Anterior cingulate cortex (tissue), 58 donors: ENCODE results near the gene COX6B2.

Experiments
- DNase-seq, 58 donors: peaks; one replicate each; lab custom pipeline; 2025; lab: John Stamatoyannopoulos, UW

COX6B2 gene

DNA sequence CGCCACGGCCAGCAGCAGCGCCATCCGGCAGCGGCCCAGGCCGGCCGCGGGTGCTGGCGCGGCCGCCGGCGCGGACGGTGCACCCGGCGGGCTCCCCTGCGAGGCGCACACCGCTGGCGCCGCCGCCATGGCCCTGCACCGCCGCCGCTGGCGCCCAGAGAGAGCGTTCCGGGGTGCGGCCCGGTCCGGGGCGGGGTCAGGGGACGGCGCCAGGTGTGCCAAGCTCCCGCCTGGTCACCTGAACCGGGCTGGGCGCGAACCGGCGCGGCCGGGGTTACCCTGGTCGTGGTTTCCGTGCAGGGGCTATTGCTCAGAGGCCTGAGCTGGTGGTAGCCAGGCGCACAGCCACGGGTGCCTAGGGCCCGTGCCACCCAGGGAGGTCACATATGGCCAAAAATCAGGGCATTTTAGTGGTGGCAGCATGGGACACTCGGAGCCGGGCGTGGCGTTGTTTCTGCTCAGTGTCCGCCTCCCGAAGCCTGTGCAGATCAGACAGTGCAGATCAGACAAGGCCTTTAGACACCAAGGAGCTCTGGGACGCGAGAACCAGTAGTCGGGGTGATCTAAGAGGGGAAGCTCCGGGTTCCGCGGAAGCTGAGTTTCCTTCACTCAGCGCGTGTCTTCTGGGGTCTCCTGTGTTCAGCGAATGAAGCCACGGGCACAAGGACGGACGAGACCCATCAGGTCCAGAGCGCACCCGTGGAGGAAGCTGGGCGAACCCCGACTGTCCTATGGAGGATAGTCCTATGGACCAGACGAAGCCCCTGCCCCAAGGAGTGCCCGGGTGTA, 29.8 kb upstream of the COX6B2 start, which contains the start of gene TMEM238:
TSS of gene TMEM238 (minus strand) at position 162 of the 789 bp plus-strand sequence. CDS start at position 129, 33 bp downstream.
- DNase-seq, result peak in 18 of 58 donors; percentile 27 to 58 (median 41)

DNA sequence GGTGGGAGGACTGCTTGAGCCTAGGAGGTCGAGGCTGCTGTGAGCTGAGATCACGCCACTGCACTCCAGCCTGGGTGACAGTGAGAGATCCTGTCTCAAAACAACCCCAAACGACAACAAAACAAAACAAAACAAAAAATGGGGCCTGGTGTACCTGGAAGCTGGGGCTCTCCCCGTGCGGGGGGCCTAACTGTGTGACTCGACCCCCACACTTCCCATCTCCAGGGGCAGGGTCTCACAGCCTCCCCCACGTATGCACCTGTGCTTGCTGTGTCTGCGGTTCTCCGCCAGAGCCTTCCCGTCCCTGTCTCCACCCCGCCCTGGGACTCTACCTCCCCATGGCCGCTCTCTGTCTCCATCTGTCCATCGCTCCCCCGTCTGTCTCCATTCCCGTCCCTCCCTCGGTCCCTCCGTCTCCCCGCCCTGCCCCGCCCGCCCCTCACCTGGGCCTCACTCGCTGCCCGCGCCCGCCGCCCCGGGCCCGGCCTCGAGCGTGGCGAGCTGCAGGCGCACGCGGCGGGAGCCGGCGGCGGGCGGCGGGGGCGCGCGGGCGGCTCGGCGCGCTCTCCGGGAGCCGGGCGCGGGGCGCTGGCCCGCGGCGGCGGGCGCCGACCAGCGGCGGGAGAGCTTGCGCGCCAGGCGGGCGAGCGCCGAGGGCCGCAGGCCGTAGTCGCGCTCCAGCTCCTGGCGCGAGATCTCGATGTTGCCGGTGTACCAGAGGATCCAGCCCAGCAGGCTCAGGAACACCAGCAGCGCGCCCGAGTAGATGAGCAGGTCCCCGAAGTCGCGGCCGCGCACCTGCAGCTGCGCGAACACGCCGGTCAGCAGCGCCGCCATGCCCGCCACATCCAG, 29.0 kb upstream of the COX6B2 start:
- peak in 38 of 58 donors; percentile 6 to 58 (median 34) for DNase-seq

- DNase-seq, result no peak
These were observed 28.1 kb upstream of the COX6B2 start for GRCh38 chr19:55382522-55383054.

GRCh38 chr19:55382013-55382412, 27.5 kb upstream of the COX6B2 start:
- DNase-seq, result no peak

DNA sequence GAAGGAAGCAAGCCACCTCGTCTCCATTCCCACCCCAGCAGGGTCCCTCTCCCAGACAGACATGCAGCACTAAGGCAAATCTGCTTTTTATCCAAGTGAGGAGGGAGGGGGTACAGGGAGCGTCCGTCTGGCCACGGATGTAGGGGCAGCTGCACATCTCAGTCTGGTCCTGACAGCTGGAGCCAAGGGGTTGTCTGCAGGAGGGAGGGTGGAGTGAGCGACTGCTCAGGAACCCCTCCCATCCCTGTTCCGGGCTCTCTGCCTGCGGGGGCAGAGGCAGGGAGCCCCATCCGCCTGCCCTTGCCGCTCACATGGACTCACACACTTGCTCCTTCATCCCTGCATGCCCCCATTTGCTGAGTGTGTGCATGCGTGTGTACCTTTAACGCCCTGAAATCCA, 24.7 kb upstream of the COX6B2 start:
- no peak for DNase-seq

DNA sequence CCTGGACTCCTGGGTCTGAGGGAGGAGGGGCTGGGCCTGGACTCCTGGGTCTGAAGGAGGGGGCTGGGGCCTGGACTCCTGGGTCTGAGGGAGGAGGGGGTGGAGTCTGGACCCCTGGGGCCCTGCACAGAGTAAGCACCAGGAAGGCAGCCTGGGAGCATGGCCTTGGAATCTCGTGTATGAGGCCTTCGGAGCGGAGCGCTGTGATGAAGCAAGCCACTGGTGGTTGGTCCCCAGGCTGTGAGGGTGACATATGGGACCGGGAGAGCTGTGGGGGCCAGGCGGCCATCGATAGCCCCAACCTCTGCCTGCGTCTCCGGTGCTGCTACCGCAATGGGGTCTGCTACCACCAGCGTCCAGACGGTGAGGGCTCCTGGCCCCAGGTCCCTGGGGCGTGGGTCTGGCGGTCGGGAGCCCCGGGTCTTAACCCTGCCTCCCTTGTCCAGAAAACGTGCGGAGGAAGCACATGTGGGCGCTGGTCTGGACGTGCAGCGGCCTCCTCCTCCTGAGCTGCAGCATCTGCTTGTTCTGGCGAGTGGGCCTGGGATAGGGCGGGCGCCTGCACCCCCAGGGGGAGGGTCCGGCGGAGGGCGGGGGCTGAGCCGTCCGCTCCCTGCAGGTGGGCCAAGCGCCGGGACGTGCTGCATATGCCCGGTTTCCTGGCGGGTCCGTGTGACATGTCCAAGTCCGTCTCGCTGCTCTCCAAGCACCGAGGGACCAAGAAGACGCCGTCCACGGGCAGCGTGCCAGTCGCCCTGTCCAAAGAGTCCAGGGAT, 23.0 kb upstream of the COX6B2 start:
- no peak for DNase-seq

- no peak for DNase-seq
These were observed 21.9 kb upstream of the COX6B2 start, which contains the start of gene TMEM190 for GRCh38 chr19:55376241-55376933. TSS of gene TMEM190 (plus strand) at chr19:55376826. CDS start at chr19:55376854, 28 bp downstream.

- no peak for DNase-seq
These were observed 19.7 kb upstream of the COX6B2 start for GRCh38 chr19:55373993-55374757.

- no peak for DNase-seq
These were observed 18.9 kb upstream of the COX6B2 start for GRCh38 chr19:55373306-55373992.

GRCh38 chr19:55372316-55373081, 18.0 kb upstream of the COX6B2 start:
- DNase-seq, result no peak

DNA sequence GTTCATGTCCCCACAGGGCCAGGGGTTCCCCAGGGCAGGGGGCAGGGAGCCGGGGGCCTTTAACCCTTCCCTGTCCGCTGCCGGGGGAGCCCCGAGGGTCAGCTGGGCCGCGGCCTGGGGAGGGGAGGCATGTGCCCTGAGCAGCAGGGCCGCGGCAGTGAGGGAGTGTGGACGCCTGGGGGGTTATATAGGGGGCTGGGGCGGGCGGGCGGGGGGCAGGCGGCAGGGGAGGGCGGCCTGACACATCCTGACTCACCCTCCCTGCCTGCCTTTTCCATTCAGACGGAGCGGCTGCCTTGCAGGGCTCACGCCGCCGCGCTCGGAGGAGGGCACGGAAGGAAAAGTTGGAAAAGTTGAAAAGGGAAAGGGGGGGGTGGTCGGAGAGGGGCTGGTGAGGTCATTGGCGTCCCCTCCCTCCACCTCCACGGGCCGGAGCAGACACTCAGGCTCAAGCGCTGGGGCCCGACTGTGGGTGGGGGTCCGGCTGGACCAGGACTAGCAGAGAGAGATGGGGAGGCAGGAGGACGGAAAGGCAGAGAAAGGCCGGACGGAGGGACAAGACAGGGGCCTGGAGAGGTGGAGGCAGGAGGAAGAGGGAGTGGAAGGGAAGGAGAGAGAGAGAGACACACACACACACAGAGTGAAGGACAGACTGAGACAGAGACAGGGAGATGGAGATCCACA, 15.9 kb upstream of the COX6B2 start, which contains the start of gene IL11:
TSS of gene IL11 (minus strand) at position 159 of the 684 bp plus-strand sequence. CDS start at position 6, 153 bp downstream.
- DNase-seq, result no peak

GRCh38 chr19:55369653-55370304, 15.3 kb upstream of the COX6B2 start:
- DNase-seq, result peak in 2 of 58 donors; percentile 6 to 36

GRCh38 chr19:55368701-55369563, 14.4 kb upstream of the COX6B2 start:
- DNase-seq, result no peak

- no peak for DNase-seq
These were observed 13.6 kb upstream of the COX6B2 start for GRCh38 chr19:55368106-55368505.

DNA sequence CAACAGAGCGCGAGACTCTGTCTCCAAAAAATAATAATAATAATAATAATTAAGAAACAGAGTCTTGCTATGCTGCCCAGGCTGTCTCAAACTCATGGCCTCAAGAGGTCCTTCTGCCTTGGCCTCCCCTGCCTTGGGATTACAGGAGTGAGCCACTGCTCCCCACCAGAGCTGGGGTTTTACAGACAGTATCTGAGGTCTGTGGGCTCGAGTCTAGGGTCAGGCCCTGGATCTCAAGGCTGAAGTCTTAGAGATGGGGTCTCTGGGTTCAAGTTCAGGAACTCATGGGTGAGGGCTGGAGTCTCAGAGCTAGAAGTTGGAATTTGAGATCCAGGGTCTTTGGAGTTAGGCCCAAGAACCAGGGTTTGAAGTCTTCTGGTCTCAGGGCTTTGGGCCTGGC, 12.3 kb upstream of the COX6B2 start:
- DNase-seq, result no peak
